Suprapubic skin (tissue), 4 donors: Measurements from ENCODE around the gene GLCCI1. TPM values are rescaled to one million over a fixed set of nuclear protein-coding genes. Genes with fewer than 3 reads are reported as not detected.

Experiments
- DNase-seq, 2 donors: peaks; one replicate each; pipeline ENCODE4 v3.0.0-alpha.2; 2019; ENCODE audit warnings: low spot score in 2 of 2
- H3K27ac ChIP-seq: fragments of 200-600 bp; sonication (generic); one replicate; pipeline ENCODE4 v1.5.1; 2019
- H3K27me3 ChIP-seq: fragments of 200-600 bp; sonication (generic); one replicate; pipeline ENCODE4 v1.5.1; 2019
- H3K36me3 ChIP-seq: fragments of 200-600 bp; sonication (generic); one replicate; pipeline ENCODE4 v1.5.1; 2019
- H3K4me1 ChIP-seq: fragments of 200-600 bp; sonication (generic); one replicate; pipeline ENCODE4 v1.5.1; 2019
- H3K4me3 ChIP-seq: fragments of 200-600 bp; sonication (generic); one replicate; pipeline ENCODE4 v1.5.1; 2019; ENCODE audit warnings: mild to moderate bottlenecking
- H3K9me3 ChIP-seq: fragments of 200-600 bp; sonication (generic); one replicate; pipeline ENCODE4 v1.5.1; 2019
- CTCF ChIP-seq, 2 donors: fragments of 200-600 bp in 1 of 2; fragments of 450-650 bp in 1 of 2; sonication (generic) in 1 of 2; IDR thresholded peaks; one replicate each; pipeline ENCODE4 v1.5.1; 2016 to 2019; ENCODE audit warnings: antibody characterized with exemption in 2 of 2, mild to moderate bottlenecking in 1 of 2, moderate library complexity in 1 of 2
- EP300 ChIP-seq: sonication (generic); formaldehyde crosslinking; IDR thresholded peaks from one replicate; pipeline ENCODE4 v1.6.1; 2017; ENCODE audit warnings: antibody characterized with exemption
- POLR2A ChIP-seq, 2 donors: fragments of 450-650 bp; IDR thresholded peaks; one replicate each; pipeline ENCODE4 v1.6.1; 2017; ENCODE audit warnings: antibody characterized with exemption in 2 of 2, mild to moderate bottlenecking in 2 of 2, moderate library complexity in 2 of 2
- POLR2AphosphoS5 ChIP-seq, 3 donors: sonication (generic); formaldehyde crosslinking; IDR thresholded peaks; one replicate each; pipeline ENCODE4 v1.6.1; 2017; ENCODE audit warnings: antibody characterized with exemption in 3 of 3
- WGBS: methylation state at CpG from one replicate; pipeline ENCODE4 v1.1.5; 2018; 5-methylcytosine and 5-hydroxymethylcytosine counted together
- total RNA-seq, 4 donors: library from RNA; depleted of rRNA; stranded (reverse); fragments of >200 nt; gene quantifications; one replicate each; pipeline ENCODE4 v1.1.0, GENCODE V29; 2016

GLCCI1 gene
- total RNA-seq, 4 donors from 2014 or later, result 17.1 to 37.7 (median 23.6) TPM

GRCh38 chr7:8082762-8083161 lies 114.2 kb downstream of the GLCCI1 start:
- Histone ChIP-seq H3K36me3 (peaks cover 18% of the 10 kb centered on the region), H3K27ac (no peak overlapping the region), H3K4me1 (no peaks in the 10 kb centered on the region), H3K9me3 (no peaks in the 10 kb centered on the region), H3K4me3 (no peak overlapping the region), H3K27me3 (no peaks in the 10 kb centered on the region)
- no peak for TF ChIP-seq POLR2A (IDR thresholded peaks at IDR 0.05)
- no peak for TF ChIP-seq EP300
- no peak for TF ChIP-seq POLR2AphosphoS5 (IDR thresholded peaks at IDR 0.05)
- TF ChIP-seq CTCF (IDR thresholded peaks at IDR 0.05), result no peak
- no peak for DNase-seq
- 90% methylated on average over 2 of the region's 2 CpGs for WGBS

- H3K9me3 ChIP-seq, result no peaks in the 10 kb centered on the region
- DNase-seq, result no peak
- 93% methylated on average over 5 of the region's 5 CpGs for WGBS
- no peak overlapping the region for H3K27ac ChIP-seq
- H3K4me1 ChIP-seq, result no peaks in the 10 kb centered on the region
- H3K4me3 ChIP-seq, result no peak overlapping the region
- H3K27me3 ChIP-seq, result no peaks in the 10 kb centered on the region
- no peak for TF ChIP-seq POLR2A (IDR thresholded peaks at IDR 0.05)
- no peak for TF ChIP-seq EP300
- no peak for TF ChIP-seq POLR2AphosphoS5 (IDR thresholded peaks at IDR 0.05)
- TF ChIP-seq CTCF (IDR thresholded peaks at IDR 0.05), result no peak
- H3K36me3 ChIP-seq, result peaks cover 18% of the 10 kb centered on the region
Measured at GRCh38 chr7:8084836-8085235, 116.2 kb downstream of the GLCCI1 start.

- WGBS, result 94% methylated on average over 3 of the region's 3 CpGs
- Histone ChIP-seq H3K9me3 (no peaks in the 10 kb centered on the region), H3K36me3 (peaks cover 18% of the 10 kb centered on the region), H3K27me3 (no peaks in the 10 kb centered on the region), H3K4me1 (no peaks in the 10 kb centered on the region), H3K4me3 (no peak overlapping the region), H3K27ac (no peak overlapping the region)
- no peak for TF ChIP-seq POLR2AphosphoS5 (IDR thresholded peaks at IDR 0.05)
- no peak for TF ChIP-seq CTCF (IDR thresholded peaks at IDR 0.05)
- no peak for TF ChIP-seq EP300
- TF ChIP-seq POLR2A (IDR thresholded peaks at IDR 0.05), result no peak
- no peak for DNase-seq
Measured at GRCh38 chr7:8085420-8085819, 116.8 kb downstream of the GLCCI1 start.

- Histone ChIP-seq H3K4me3 (no peak overlapping the region), H3K27ac (no peak overlapping the region), H3K36me3 (peaks cover 18% of the 10 kb centered on the region), H3K27me3 (no peaks in the 10 kb centered on the region), H3K4me1 (no peaks in the 10 kb centered on the region), H3K9me3 (no peaks in the 10 kb centered on the region)
- TF ChIP-seq POLR2AphosphoS5 (IDR thresholded peaks at IDR 0.05) (no peak), CTCF (IDR thresholded peaks at IDR 0.05) (no peak), POLR2A (IDR thresholded peaks at IDR 0.05) (no peak), EP300 (no peak)
- DNase-seq, result no peak
- 95% methylated on average over 6 of the region's 6 CpGs for WGBS
Measured at GRCh38 chr7:8086239-8086638, 117.6 kb downstream of the GLCCI1 start.

GRCh38 chr7:8089036-8089780 lies 120.6 kb downstream of the GLCCI1 start:
- no peak overlapping the region for H3K4me3 ChIP-seq
- 88% methylated on average over 6 of the region's 6 CpGs for WGBS
- no peaks in the 10 kb centered on the region for H3K27me3 ChIP-seq
- H3K4me1 ChIP-seq, result no peaks in the 10 kb centered on the region
- H3K27ac ChIP-seq, result no peak overlapping the region
- DNase-seq, result no peak
- no peaks in the 10 kb centered on the region for H3K9me3 ChIP-seq
- H3K36me3 ChIP-seq, result peaks cover 18% of the 10 kb centered on the region
- no peak for TF ChIP-seq CTCF (IDR thresholded peaks at IDR 0.05)
- TF ChIP-seq EP300, result no peak
- TF ChIP-seq POLR2A (IDR thresholded peaks at IDR 0.05), result no peak
- no peak for TF ChIP-seq POLR2AphosphoS5 (IDR thresholded peaks at IDR 0.05)
